Measurements from ENCODE around the gene SLC30A2. TPM values are rescaled to one million over a fixed set of nuclear protein-coding genes. Genes with fewer than 3 reads are reported as not detected.

The SLC30A2 gene
- total RNA-seq, 2 experiments from 2014 or later, result not detected

DNA sequence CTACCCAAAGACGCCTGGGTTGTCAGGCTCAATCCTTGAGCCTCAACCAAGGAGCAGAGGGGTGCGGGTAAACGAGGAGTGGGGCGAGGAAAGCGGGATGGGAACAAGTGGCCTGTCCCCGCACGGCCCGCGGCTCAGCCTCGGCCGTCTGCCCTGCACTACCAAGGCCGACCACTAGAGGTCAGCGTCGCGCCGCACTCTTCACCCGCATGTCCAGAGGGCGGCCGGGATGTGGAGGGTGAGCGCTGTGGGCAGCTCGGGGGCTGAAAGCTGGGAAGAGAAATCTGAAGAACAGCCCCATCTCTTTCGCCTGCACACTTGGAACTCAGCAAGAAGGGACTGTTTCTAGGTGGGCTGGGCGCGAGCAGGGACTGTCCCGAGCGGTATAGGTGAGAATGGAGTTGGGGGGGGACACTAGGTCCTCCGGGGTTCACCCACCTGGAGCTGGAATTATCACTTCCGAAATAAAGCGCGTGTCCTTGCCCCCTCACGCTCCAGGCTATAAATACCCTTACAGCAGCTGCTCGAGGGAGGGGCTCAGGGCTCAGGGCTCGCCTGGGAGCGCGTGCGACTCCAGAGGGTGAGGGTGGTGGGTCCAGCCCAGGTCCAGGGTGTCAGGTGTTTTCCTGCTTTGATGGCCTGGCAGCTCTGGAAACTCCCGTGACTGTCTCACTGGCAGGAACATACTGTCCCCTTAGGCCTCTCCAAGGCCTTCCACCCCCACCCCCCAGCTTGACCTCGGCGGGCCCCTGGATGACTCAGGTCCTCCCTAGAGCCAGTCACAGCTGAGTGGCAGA is 9.8 kb downstream of the SLC30A2 start:
- peak; percentile 84 for DNase-seq
- POLR2A ChIA-PET, result interaction anchor here (0.8 kb wide), 1 partner anchor 109 kb away, joined by 3 read pairs; no protein-coding TSS in a partner anchor
- no peaks in the 10 kb centered on the region for H3K36me3 Mint-ChIP-seq
- peaks cover 5% of the 10 kb centered on the region for H3K27me3 Mint-ChIP-seq
- intact Hi-C loops (cut with micrococcal nuclease), result loop anchor here (1.0 to 5.0 kb wide), 4 partner anchors 37 to 126 kb away; partner anchors contain the start of gene PAFAH2
- CTCF ChIA-PET, result interaction anchor here (0.6 to 4.0 kb wide), 25 partner anchors 9 to 381 kb away, joined by 3 to 52 read pairs (median 4); partner anchors contain the start of genes CEP85, EXTL1 and PDIK1L
- H3K4me1 Mint-ChIP-seq (ENCODE audit: low read depth), result peaks cover 11% of the 10 kb centered on the region
- no peak overlapping the region for H3K27ac Mint-ChIP-seq
- peak overlapping the region; percentile 91 for H3K4me3 Mint-ChIP-seq
- no peaks in the 10 kb centered on the region for H3K9me3 Mint-ChIP-seq

DNA sequence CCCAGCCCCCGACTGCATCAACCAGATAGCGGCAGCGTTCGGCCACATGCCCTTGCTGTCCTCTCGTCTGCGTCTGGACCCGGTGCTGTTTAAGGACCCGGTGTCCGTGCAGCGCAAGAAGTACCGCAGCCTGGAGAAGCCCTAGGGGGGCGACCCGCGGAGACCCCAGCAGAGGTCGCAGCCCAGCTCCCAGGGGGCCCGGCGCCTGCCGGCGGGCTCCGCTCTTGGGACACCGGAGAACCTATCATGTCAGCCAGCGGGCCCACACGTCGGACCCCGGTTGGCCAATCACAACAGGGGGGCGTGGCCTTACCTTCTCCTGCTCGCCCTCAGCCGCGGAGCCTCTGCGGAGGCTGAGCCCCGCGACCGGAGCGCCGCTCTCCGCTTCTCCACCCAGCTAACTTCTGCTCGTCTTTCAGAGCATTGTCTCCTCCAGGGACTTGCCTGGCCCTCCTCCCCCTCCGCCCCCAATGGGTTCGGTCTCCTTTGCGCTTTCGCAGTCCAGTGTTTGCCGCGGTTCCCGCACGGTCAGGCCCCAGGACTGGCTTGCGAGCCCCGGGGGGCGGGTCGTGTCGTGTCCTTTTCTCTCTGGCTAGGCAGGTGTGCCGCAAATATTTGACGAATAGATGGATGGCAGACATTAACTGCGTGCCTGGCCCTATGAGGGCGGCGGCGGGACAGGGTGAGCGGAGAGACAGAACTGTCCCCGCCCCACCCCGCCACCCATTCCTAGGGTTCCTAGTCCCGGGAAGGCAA is 10.5 kb downstream of the SLC30A2 start:
- Mint-ChIP-seq H3K27me3 (peaks cover 5% of the 10 kb centered on the region), H3K4me1 (ENCODE audit: low read depth) (peaks cover 11% of the 10 kb centered on the region), H3K36me3 (no peaks in the 10 kb centered on the region), H3K4me3 (peak overlapping the region; percentile 91), H3K27ac (no peak overlapping the region), H3K9me3 (no peaks in the 10 kb centered on the region)
- POLR2A ChIA-PET, result no interaction called here
- peak; percentile 95 for DNase-seq
- CTCF ChIA-PET, result interaction anchor here (0.6 to 4.0 kb wide), 22 partner anchors 9 to 382 kb away, joined by 3 to 52 read pairs (median 3); partner anchors contain the start of genes CEP85, EXTL1, PDIK1L and SLC30A2
- intact Hi-C loops (cut with micrococcal nuclease), result loop anchor here (2.0 to 5.0 kb wide), 3 partner anchors 37 to 127 kb away; partner anchors contain the start of gene PAFAH2

DNA sequence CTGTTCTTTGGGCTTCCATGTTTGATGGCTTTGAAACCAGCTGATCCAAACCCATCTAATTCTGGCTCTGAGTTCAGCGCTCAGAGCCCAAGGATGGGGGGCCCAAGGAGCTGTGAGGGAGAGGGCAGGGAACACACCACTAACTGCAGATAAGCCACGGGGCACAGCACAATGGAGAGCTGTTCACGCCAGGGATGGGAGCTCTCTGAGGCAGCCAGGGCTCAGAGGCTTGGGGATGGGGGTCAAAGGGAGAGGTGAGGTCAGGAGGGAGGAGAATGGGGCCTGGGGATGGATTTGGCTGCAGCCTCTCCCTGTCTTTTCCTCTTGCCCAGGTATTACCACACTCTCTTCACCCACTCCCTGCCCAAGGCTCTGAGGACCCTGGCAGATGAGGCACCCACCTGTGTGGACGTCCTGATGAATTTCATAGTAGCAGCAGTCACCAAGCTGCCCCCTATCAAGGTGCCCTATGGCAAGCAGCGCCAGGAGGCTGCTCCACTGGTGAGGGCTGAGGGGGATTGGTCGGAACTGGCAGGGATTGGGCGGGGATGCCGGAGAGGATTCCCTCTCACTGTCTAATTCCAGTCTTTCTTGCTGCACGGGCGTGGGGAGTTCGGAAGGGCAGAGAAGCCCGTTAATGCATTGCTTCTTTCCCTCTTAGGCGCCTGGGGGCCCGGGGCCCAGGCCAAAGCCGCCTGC is 11.3 kb downstream of the SLC30A2 start:
- POLR2A ChIA-PET, result no interaction called here
- Mint-ChIP-seq H3K36me3 (no peaks in the 10 kb centered on the region), H3K4me3 (peak overlapping the region; percentile 91), H3K27ac (no peak overlapping the region), H3K9me3 (no peaks in the 10 kb centered on the region), H3K4me1 (ENCODE audit: low read depth) (peaks cover 11% of the 10 kb centered on the region), H3K27me3 (peaks cover 5% of the 10 kb centered on the region)
- intact Hi-C loops (cut with micrococcal nuclease), result loop anchor here (2.0 to 5.0 kb wide), 3 partner anchors 36 to 128 kb away; partner anchors contain the start of gene PAFAH2
- no peak for DNase-seq
- CTCF ChIA-PET, result interaction anchor here (0.6 to 4.0 kb wide), 18 partner anchors 8 to 382 kb away, joined by 3 to 52 read pairs (median 4); partner anchors contain the start of genes CEP85, PDIK1L, SLC30A2 and ZNF593

DNA sequence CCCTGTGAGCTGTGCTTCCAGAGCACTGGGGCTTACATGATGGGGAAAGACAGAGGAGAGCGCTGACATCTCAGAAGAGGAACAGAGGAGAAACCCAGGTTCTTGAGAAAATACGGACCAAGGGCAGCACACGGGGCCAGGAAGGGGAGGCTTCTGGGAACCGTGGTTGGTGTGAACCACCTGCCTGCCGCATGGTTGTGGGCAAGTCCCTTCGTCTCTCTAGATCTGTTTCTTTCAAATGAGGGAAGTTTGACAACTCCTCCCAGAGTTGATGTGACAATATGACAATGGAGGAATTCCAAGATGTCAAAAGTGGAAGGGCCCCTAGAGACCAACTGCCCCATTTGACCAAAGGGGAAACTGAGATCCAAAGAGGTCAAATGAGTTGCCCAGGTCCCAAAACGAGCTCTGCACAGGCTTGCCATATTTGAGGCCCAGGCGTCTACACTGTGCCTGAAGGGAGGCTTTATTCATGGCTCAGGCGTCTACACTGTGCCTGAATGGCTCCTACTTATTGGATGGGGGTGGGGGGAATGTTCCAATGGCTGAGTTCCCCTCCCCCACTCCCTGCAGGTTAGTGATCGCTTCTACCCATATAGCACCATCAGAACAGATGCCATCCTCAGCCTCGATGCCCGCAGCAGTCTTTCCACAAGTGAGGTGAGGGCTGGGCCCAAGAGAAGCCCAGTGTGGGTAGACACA is 13.1 kb downstream of the SLC30A2 start:
- peaks cover 5% of the 10 kb centered on the region for H3K27me3 Mint-ChIP-seq
- no peak overlapping the region for H3K27ac Mint-ChIP-seq
- no peaks in the 10 kb centered on the region for H3K9me3 Mint-ChIP-seq
- CTCF ChIA-PET, result interaction anchor here (0.6 to 1.1 kb wide), 2 partner anchors 112 to 1363 kb away, joined by 3 to 4 read pairs; no protein-coding TSS in a partner anchor
- POLR2A ChIA-PET, result no interaction called here
- peaks cover 11% of the 10 kb centered on the region for H3K4me1 Mint-ChIP-seq (ENCODE audit: low read depth)
- intact Hi-C loops (cut with micrococcal nuclease), result no loop called here
- DNase-seq, result no peak
- H3K4me3 Mint-ChIP-seq, result no peak overlapping the region
- H3K36me3 Mint-ChIP-seq, result no peaks in the 10 kb centered on the region

DNA sequence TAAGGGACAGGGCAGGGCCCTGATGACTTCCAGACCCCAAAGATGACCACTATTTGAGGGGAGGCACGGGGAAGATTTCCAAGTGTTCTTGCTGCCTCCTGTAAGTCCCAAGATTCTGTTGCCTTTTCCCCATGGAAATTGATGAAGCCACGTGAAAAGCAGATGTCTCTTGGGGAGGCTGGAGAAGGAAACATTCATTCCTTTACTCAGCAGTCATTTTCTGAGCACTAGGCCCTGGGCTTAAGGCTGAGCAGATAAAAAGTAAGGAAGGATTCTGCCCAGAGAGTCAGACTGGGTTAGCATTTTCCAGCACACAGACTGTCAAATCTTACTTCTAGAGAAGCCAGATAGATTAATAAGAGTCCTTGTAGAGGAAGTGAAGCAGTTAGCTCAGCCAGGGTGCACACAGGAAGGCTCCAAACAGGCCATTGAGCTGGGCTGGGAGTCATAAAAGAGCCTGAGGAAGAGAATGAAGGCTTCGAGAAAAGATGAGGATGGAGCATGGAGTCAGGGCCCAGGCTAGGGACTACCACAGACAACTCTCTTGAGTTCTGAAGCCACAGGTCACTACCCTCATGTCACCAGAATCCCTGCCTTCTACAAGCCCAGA is 14.2 kb downstream of the SLC30A2 start:
- no peak for DNase-seq
- H3K4me1 Mint-ChIP-seq (ENCODE audit: low read depth), result peaks cover 11% of the 10 kb centered on the region
- intact Hi-C loops (cut with micrococcal nuclease), result no loop called here
- H3K36me3 Mint-ChIP-seq, result no peaks in the 10 kb centered on the region
- ChIA-PET CTCF (interaction anchor here (0.6 kb wide), 1 partner anchor 52 kb away, joined by 3 read pairs; no protein-coding TSS in a partner anchor), POLR2A (interaction anchor here (1.2 kb wide), 1 partner anchor 113 kb away, joined by 3 read pairs; no protein-coding TSS in a partner anchor)
- peaks cover 5% of the 10 kb centered on the region for H3K27me3 Mint-ChIP-seq
- H3K4me3 Mint-ChIP-seq, result no peak overlapping the region
- H3K27ac Mint-ChIP-seq, result no peak overlapping the region
- H3K9me3 Mint-ChIP-seq, result no peaks in the 10 kb centered on the region

GRCh38 chr1:26031196-26031595 is 14.7 kb downstream of the SLC30A2 start:
- H3K9me3 Mint-ChIP-seq, result no peaks in the 10 kb centered on the region

GRCh38 chr1:26029864-26030481 is 15.9 kb downstream of the SLC30A2 start:
- intact Hi-C loops (cut with micrococcal nuclease), result no loop called here
- no peak for DNase-seq
- Mint-ChIP-seq H3K27ac (no peak overlapping the region), H3K36me3 (no peaks in the 10 kb centered on the region), H3K27me3 (peaks cover 5% of the 10 kb centered on the region), H3K4me1 (ENCODE audit: low read depth) (peaks cover 7% of the 10 kb centered on the region), H3K4me3 (no peak overlapping the region), H3K9me3 (no peaks in the 10 kb centered on the region)
- POLR2A ChIA-PET, result no interaction called here
- CTCF ChIA-PET, result interaction anchor here (0.5 to 1.1 kb wide), 2 partner anchors 17 to 115 kb away, joined by 3 to 4 read pairs; no protein-coding TSS in a partner anchor

More at GRCh38 chr1:26031196-26031595, 14.7 kb downstream of the SLC30A2 start:
- no peaks in the 10 kb centered on the region for H3K36me3 Mint-ChIP-seq
- POLR2A ChIA-PET, result interaction anchor here (1.2 kb wide), 1 partner anchor 114 kb away, joined by 3 read pairs; no protein-coding TSS in a partner anchor
- intact Hi-C loops (cut with micrococcal nuclease), result no loop called here
- peaks cover 11% of the 10 kb centered on the region for H3K4me1 Mint-ChIP-seq (ENCODE audit: low read depth)
- DNase-seq, result no peak
- H3K4me3 Mint-ChIP-seq, result no peak overlapping the region
- no peak overlapping the region for H3K27ac Mint-ChIP-seq
- CTCF ChIA-PET, result no interaction called here
- peaks cover 5% of the 10 kb centered on the region for H3K27me3 Mint-ChIP-seq

GRCh38 chr1:26029054-26029863 is 16.7 kb downstream of the SLC30A2 start:
- Mint-ChIP-seq H3K36me3 (no peaks in the 10 kb centered on the region), H3K27me3 (peaks cover 4% of the 10 kb centered on the region), H3K9me3 (no peaks in the 10 kb centered on the region), H3K4me3 (no peak overlapping the region), H3K27ac (no peak overlapping the region), H3K4me1 (ENCODE audit: low read depth) (no peaks in the 10 kb centered on the region)
- DNase-seq, result no peak
- CTCF ChIA-PET, result interaction anchor here (0.5 to 1.1 kb wide), 2 partner anchors 17 to 115 kb away, joined by 3 to 4 read pairs; no protein-coding TSS in a partner anchor
- POLR2A ChIA-PET, result no interaction called here
- intact Hi-C loops (cut with micrococcal nuclease), result no loop called here

- ChIA-PET POLR2A (no interaction called here), CTCF (interaction anchor here (1.1 kb wide), 1 partner anchor 116 kb away, joined by 4 read pairs; no protein-coding TSS in a partner anchor)
- peaks cover 2% of the 10 kb centered on the region for H3K27me3 Mint-ChIP-seq
Measured at GRCh38 chr1:26028490-26028980, 17.4 kb downstream of the SLC30A2 start.

More at GRCh38 chr1:26028490-26028980, 17.4 kb downstream of the SLC30A2 start:
- Mint-ChIP-seq H3K27ac (no peak overlapping the region), H3K9me3 (no peaks in the 10 kb centered on the region), H3K4me1 (ENCODE audit: low read depth) (no peaks in the 10 kb centered on the region), H3K36me3 (no peaks in the 10 kb centered on the region), H3K4me3 (no peak overlapping the region)
- DNase-seq, result no peak
- intact Hi-C loops (cut with micrococcal nuclease), result no loop called here

Measured in activated CD4-positive, alpha-beta memory T cell treated with anti-CD3 and anti-CD28 coated beads for 36 hours (primary cell).